ENCODE results near the gene CUX1. TPM values are rescaled to one million over a fixed set of nuclear protein-coding genes. Genes with fewer than 3 reads are reported as not detected.

CUX1 gene
- total RNA-seq, 1 experiment from 2014 or later, result 64.3 TPM

DNA sequence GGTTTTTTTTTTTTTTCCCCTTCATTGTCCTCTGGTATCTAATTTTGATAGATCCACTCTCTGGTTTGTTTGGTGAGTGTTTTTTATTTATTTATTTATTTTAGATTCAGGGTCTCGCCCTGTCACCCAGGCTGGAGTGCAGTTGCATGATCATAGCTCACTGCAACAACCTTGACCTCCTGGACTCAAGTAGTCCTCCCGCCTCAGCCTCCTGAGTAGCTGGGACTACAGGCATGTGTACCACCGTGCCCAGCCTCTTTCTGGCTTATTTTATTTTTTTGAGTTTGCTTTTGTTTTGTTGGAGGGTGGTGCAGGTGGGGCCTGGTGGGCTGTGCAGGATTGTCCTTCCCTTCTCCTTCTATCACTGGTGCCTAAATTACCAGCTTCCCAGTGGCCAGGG lies 282.0 kb downstream of the CUX1 start:
- H3K9me3 Mint-ChIP-seq, result no peaks in the 10 kb centered on the region
- no peak overlapping the region for H3K27ac Mint-ChIP-seq
- H3K4me3 Mint-ChIP-seq, result no peak overlapping the region
- ATAC-seq (no peak), DNase-seq (ENCODE audit: low spot score) (no peak)
- TF ChIP-seq ZNF396 (CRISPR knock-in tag; IDR thresholded peaks at IDR 0.05; ENCODE audit: borderline replicate concordance) (no peak), MYBL2 (CRISPR knock-in tag; IDR thresholded peaks at IDR 0.05) (no peak), TEAD4 (CRISPR knock-in tag; IDR thresholded peaks at IDR 0.05) (no peak), RORB (CRISPR knock-in tag; IDR thresholded peaks at IDR 0.05) (no peak), CREB1 (CRISPR knock-in tag; IDR thresholded peaks at IDR 0.05) (no peak), ZSCAN18 (CRISPR knock-in tag; IDR thresholded peaks at IDR 0.05) (no peak), TEAD1 (CRISPR knock-in tag; IDR thresholded peaks at IDR 0.05) (no peak), MAX (CRISPR knock-in tag; IDR thresholded peaks at IDR 0.05) (no peak), ZNF317 (CRISPR knock-in tag; IDR thresholded peaks at IDR 0.05; ENCODE audit: borderline replicate concordance, low read depth) (no peak), KAT7 (CRISPR knock-in tag; IDR thresholded peaks at IDR 0.05; ENCODE audit: borderline replicate concordance) (no peak)
- TF ChIP-seq, protein P1, sequence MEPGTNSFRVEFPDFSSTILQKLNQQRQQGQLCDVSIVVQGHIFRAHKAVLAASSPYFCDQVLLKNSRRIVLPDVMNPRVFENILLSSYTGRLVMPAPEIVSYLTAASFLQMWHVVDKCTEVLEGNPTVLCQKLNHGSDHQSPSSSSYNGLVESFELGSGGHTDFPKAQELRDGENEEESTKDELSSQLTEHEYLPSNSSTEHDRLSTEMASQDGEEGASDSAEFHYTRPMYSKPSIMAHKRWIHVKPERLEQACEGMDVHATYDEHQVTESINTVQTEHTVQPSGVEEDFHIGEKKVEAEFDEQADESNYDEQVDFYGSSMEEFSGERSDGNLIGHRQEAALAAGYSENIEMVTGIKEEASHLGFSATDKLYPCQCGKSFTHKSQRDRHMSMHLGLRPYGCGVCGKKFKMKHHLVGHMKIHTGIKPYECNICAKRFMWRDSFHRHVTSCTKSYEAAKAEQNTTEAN (CRISPR knock-in tag; IDR thresholded peaks at IDR 0.05), result no peak
- TF ChIP-seq, protein P2, sequence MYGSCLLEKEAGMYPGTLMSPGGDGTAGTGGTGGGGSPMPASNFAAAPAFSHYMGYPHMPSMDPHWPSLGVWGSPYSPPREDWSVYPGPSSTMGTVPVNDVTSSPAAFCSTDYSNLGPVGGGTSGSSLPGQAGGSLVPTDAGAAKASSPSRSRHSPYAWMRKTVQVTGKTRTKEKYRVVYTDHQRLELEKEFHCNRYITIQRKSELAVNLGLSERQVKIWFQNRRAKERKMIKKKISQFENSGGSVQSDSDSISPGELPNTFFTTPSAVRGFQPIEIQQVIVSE (CRISPR knock-in tag; IDR thresholded peaks at IDR 0.05; ENCODE audit: borderline replicate concordance), result no peak
- TF ChIP-seq, protein P3, sequence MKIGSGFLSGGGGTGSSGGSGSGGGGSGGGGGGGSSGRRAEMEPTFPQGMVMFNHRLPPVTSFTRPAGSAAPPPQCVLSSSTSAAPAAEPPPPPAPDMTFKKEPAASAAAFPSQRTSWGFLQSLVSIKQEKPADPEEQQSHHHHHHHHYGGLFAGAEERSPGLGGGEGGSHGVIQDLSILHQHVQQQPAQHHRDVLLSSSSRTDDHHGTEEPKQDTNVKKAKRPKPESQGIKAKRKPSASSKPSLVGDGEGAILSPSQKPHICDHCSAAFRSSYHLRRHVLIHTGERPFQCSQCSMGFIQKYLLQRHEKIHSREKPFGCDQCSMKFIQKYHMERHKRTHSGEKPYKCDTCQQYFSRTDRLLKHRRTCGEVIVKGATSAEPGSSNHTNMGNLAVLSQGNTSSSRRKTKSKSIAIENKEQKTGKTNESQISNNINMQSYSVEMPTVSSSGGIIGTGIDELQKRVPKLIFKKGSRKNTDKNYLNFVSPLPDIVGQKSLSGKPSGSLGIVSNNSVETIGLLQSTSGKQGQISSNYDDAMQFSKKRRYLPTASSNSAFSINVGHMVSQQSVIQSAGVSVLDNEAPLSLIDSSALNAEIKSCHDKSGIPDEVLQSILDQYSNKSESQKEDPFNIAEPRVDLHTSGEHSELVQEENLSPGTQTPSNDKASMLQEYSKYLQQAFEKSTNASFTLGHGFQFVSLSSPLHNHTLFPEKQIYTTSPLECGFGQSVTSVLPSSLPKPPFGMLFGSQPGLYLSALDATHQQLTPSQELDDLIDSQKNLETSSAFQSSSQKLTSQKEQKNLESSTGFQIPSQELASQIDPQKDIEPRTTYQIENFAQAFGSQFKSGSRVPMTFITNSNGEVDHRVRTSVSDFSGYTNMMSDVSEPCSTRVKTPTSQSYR (CRISPR knock-in tag; IDR thresholded peaks at IDR 0.05), result no peak
- ChIA-PET CTCF (interaction anchor here (0.6 kb wide), 1 partner anchor 11 kb away, joined by 3 read pairs; no protein-coding TSS in a partner anchor), POLR2A (no interaction called here)
- peaks cover 16% of the 10 kb centered on the region for H3K36me3 Mint-ChIP-seq
- H3K4me1 Mint-ChIP-seq, result peaks cover 17% of the 10 kb centered on the region
- H3K27me3 Mint-ChIP-seq (ENCODE audit: low read depth), result no peaks in the 10 kb centered on the region

GRCh38 chr7:102101111-102101551 lies 283.7 kb downstream of the CUX1 start:
- H3K9me3 Mint-ChIP-seq, result no peaks in the 10 kb centered on the region
- ATAC-seq (no peak), DNase-seq (ENCODE audit: low spot score) (no peak)
- no peak overlapping the region for H3K4me3 Mint-ChIP-seq
- H3K4me1 Mint-ChIP-seq, result peaks cover 4% of the 10 kb centered on the region; the same call in 1 of the 2 replicates
- ChIA-PET POLR2A (no interaction called here), CTCF (no interaction called here)
- H3K36me3 Mint-ChIP-seq, result peaks cover 26% of the 10 kb centered on the region
- no peaks in the 10 kb centered on the region for H3K27me3 Mint-ChIP-seq (ENCODE audit: low read depth)
- no peak overlapping the region; the same call in 1 of the 2 replicates for H3K27ac Mint-ChIP-seq
- TF ChIP-seq ESRRA (CRISPR knock-in tag; IDR thresholded peaks at IDR 0.05; ENCODE audit: borderline replicate concordance), result no peak
- no peak for TF ChIP-seq E2F1 (CRISPR knock-in tag; IDR thresholded peaks at IDR 0.05)
- no peak for TF ChIP-seq KAT7 (CRISPR knock-in tag; IDR thresholded peaks at IDR 0.05; ENCODE audit: borderline replicate concordance)
- no peak for TF ChIP-seq ATF1 (CRISPR knock-in tag; IDR thresholded peaks at IDR 0.05)
- no peak for TF ChIP-seq HMGXB4 (CRISPR knock-in tag; IDR thresholded peaks at IDR 0.05)
- no peak for TF ChIP-seq TCF7 (CRISPR knock-in tag; IDR thresholded peaks at IDR 0.05; ENCODE audit: low read depth)
- no peak for TF ChIP-seq CBFB (CRISPR knock-in tag; IDR thresholded peaks at IDR 0.05; ENCODE audit: low read depth)
- TF ChIP-seq NFATC4 (CRISPR knock-in tag; IDR thresholded peaks at IDR 0.05), result no peak
- TF ChIP-seq USF2 (CRISPR knock-in tag; IDR thresholded peaks at IDR 0.05), result no peak
- no peak for TF ChIP-seq MAX (CRISPR knock-in tag; IDR thresholded peaks at IDR 0.05)
- TF ChIP-seq, protein P3 (CRISPR knock-in tag; IDR thresholded peaks at IDR 0.05), result no peak
